Fibroblast of skin of left biceps (primary cell): ENCODE results near the gene SLC22A31.
"Not testable (repeated sequence)": the region's sequence is repeated elsewhere in the genome, so short reads cannot be mapped to it uniquely, and the experiment has no call there.

Source experiments
- DNase-seq, 2 experiments: peaks; one replicate each; pipeline ENCODE4 v3.0.0-alpha.2; 2013; ENCODE audit warnings: low read depth in 2 of 2

The SLC22A31 gene

DNA sequence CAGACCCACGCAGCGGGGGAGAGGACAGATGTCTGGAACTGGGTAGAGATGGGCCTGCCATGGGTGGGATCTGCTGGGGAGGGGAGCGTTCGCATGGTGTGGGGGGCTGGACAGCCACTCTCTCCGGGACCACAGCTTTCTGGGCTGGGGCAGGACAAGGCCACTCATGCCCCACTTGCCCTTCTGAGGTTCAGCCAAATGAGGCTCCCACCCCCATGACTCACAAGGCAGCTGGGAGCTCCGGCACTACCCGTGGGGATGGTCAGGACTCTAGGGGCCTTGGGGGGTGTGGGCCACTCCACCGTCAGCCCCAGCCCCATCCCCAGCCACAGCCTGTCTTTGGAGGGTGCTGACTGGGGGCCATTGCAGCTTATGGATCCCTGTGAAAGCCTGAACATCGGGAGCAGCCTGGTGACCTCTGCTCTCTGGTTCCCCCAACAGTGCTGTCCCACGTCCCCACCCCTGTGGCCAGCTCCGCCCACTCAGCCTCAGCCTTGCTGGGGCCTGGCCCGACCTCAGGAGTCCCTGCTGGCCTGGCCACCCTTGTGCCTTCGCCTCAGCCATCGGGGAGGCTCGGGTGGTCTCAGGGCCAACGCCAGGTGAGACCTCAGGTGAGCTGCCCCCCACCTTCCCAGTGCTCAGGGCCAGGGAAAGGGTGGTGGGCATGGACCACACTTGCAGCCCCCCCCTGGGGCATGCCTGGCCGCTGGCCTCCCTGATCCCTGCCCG, 33.5 kb downstream of the SLC22A31 start:
- DNase-seq: no peak

DNA sequence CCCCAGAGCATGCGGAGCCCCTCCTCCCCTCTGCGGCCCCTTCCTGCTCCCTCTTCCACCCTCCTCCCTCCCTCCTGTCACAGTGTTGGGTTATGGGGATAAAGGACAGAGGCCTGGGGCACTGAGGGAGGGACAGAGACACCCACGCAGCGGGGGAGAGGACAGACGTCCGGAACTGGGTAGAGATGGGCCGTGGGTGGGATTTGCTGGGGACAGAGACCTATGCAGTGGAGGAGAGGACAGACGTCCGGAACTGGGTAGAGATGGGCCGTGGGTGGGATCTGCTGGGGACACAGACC, 34.7 kb downstream of the SLC22A31 start:
- not testable (repeated sequence) for DNase-seq

DNA sequence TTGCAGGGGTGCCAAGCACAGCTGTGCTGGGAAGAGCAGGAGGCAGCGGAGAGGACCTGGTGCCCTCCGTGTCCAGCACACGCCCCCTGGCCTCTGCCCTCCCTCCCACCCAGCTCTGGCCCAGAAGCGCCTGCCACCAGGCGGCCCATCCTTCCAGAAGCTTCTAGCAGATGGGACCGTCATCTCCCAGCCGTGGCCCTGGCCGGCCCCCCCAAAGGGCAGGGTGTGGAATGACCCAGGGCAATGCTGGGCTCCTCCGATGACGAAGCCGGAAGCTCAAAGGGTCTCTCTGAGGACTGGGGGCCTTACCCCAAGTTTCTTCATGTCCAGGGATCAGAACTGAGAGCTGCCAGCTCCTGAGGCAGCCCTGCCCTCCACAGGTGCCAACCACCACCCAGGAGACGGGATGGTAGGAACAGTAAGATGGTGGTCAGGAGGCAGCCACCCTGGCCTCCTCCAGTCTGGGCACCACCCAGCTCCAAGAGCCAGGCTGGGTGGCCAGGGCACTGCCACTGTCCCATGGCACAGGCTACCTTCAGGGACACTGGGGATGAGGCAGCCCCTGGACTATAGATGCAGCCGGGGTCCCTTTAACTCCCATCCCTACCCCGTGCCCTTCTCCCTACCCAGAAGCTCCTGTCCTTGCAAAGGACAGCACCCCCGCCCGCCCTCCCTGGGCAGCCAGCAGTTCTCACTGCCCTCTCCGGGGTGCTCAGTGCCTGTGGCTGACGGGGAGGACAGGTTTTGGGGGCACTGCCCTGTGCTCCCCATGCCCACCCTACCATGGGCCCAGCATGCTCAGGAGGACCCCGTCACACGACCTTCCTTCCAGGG, 35.3 kb downstream of the SLC22A31 start:
- no peak for DNase-seq

DNA sequence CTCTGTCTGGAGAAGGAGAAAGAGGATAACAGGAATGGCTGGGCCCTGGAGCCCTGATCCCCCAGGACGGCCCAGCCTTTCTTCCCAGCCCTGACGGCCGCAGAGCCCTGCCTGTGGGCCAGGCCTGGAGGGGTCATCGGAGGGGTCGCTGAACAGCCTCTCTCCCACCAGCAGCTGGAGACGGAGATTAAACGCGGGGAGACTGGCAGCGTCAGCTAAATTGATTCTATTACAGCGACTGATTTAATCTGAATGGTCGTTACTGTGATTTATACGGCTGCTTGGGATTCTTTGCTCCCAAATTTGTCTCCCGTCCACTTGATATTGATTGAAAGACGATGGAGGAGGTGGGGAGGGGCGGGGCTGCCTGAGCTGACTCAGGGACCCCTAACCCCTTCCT, 35.9 kb downstream of the SLC22A31 start:
- no peak for DNase-seq

DNA sequence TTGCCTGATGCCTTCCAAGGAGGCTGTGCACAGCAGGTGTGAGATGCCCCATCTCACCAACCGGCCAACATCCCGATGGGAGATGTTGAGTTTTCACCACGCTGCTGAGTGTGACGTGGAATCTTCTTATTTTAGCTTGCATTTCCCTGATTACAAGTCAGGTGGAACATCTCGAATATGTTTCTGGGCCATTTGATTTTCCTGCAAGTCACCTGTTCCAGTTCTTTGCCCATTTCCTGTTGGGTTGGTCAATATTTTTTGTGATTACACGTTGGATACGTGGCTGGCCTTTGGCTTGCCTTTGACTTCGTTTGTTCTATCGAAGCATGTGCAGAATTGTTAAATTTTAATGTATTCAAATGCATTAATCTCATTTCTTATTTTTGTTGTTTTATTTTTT, 37.0 kb downstream of the SLC22A31 start:
- no peak for DNase-seq

DNA sequence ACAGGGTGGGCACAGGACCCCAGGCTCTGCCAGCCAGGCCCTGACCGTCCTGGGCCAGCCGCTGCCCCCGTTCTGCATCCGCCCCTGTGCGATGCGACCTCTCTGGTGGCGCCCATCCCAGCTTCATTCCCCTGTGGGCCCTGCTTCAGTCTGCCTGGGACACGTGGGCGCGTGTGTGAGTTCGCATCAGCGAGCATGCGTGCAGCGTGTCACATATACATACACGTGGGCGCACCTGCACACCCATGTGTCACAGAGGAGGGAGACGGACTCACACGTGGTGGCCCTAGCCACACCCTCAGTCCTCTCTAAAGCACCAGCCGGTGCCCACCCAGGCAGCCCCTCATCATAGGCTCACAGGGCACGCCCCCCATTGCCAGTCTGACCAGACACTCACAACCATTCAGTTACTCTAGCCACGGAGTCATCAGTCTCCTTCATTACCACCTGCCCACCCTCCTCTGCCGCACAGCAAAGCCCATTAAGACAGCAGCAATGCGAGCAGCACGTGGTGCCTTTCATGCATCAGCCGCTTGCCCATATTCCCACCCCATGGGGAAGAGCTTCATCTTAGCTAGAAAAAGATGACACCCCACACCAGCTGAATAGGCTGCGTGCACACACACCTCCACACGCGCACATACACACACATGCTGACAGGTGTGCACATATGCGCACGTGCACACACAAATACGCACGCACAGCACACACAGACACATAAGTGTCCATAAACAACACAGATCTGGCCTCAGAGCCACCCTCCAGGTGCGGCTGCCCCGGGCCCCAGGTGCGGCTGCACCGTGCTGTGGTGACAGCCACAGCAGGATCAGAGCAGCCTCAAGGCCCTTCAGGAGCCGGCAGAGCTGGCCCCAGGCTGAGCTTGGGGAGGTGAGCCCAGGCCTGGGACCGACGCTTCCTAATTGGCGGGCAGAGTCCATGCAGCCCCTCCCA, 38.3 kb downstream of the SLC22A31 start:
- DNase-seq: no peak

DNA sequence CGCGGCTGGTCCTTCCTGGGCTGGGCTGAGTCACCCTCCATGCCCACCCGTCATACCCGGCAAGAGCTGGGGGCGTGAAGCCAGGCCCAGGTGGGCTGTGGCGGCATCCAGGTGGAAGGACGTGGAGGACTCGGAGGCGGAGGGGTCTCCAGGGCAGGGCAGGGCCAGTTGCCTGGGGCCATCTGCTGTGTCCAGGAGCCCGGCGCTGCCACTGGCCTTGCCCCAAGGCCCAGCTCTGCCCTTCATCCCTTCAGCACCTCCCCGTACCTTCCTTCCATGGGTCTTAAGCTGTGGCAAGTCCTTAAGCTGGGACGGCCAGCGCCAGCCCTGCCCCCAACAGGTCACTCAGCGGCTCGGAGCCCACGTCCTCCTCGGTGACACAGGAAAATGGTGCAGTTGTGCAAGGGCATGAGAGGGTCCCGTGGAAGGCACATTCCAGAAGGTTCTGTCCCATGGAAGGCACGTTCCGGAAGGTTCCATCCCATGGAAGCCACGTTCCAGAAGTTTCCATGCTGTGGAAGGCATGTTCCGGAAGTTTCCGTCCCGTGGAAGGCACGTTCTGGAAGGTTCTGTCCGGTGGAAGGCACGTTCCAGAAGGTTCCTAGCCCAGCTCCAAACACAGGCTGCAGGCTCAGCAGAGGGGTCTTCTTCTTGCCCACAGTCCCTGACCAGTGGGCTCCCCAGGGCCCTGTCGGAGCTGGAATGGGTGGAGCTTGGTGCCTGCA, 39.2 kb downstream of the SLC22A31 start:
- DNase-seq: no peak

DNA sequence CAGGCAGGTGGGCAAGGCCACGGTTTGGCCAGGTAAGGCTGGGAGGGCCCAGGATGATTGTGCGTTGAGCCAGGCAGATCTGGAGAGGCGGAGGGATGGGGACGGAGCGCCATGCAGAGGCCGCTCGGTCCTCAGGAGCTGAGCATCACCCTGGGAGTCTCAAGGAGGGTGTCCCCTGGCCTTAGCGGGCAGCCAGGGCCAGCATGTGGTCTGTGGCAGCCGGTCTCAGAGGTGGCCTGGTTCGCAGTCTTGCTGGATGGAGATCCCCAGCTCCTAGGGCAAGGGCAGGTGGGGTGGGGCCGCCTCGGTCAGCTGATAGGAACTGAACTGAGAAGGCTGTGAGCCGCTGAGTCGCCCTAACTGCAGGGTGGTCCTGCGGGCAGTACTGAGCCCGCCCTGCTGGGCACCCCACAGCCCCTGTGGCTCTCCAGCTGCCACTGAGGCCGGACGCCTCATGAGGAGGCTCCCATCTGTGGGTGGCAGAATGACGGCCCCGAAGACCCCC, 40.4 kb downstream of the SLC22A31 start:
- DNase-seq: no peak

DNA sequence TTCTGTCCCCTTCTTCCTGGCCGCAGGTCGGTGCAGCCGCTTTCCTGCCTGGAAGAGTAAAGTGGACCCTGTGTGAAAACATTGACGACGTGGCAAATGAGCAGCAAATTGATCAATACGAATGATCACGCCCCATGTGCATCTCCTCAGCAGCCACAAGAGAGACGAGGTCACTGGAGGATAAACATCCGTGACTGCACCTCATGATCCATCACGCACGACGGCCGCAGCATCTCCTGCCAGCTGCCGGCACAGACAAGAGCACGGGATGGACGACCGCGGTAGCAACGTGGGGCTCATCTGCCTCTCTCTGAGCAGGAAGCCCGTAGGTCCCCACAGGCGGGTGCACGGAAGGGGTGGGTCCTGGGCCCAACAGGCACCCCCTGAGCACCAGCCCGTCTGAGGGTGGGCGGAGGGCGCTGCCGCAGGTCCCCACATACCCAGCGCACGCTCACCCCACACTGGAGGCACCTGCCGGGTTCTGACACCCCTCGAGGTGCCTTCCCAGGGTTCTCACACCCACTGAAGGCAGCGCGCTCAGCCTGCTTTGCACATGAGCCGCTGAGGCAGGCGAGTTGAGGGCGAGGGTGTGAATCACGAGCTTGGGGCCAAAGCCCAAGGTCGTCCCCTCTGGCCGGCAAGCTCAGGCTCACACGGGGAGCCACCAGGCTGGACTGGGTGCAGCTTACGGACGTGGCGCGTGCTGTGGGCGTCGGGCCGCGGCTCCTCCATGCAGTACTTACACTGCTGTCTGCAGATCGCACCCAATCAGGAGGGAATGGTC, 41.1 kb downstream of the SLC22A31 start:
- no peak for DNase-seq

DNA sequence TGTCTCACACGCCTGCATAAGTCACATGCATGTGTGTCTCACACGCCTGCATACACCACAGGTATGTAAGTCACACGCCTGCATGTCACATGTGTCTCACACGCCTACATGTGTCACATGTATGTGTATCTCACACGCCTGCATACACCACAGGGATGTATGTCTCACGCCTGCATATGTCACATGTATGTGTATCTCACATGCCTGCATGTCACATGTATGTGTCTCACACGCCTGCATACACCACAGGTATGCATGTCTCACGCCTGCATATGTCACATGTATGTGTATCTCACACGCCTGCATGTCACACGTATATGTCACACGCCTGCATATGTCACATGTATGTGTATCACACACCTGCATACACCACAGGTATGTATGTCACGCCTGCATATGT, 42.6 kb downstream of the SLC22A31 start:
- no peak for DNase-seq

DNA sequence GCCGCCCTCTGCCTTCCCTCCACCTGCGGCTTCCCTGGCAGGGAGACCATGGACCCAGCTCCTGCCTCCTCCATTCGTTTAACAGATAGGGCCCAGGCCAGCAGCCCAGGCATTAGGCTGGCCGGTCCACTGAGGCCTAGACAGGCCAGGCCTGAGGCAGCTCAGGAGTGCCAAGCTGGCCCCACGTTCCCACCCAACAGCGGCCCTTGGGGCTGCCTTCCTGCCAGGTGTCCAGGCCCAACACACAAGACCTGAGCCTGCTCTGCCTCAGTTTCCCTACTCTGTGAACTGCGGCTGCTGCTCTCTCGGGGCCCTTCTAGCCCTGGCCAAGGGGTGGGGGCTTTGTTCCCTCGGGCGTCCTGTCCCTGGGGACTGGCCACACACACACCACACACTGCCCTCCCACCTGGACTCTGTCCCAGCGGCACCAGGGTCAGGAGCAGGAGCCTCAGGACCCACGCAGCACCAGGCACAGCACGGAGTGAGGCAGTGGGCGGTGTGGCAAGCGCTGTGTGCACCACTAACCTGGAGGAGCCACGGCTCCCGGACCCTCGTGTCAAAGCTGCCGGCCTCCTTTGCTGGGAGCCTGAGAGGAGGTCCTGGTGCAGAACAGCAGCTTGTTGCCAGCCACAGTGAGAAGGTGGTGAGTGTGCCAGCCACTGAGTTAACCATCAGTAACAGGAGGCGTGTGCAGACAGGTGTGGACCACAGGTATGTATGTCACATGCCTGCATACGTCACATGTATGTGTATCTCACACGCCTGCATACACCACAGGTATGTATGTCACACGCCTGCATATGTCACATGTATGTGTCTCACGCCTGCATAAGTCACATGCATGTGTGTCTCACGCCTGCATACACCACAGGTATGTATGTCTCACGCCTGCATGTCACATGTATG, 43.3 kb downstream of the SLC22A31 start:
- no peak for DNase-seq

DNA sequence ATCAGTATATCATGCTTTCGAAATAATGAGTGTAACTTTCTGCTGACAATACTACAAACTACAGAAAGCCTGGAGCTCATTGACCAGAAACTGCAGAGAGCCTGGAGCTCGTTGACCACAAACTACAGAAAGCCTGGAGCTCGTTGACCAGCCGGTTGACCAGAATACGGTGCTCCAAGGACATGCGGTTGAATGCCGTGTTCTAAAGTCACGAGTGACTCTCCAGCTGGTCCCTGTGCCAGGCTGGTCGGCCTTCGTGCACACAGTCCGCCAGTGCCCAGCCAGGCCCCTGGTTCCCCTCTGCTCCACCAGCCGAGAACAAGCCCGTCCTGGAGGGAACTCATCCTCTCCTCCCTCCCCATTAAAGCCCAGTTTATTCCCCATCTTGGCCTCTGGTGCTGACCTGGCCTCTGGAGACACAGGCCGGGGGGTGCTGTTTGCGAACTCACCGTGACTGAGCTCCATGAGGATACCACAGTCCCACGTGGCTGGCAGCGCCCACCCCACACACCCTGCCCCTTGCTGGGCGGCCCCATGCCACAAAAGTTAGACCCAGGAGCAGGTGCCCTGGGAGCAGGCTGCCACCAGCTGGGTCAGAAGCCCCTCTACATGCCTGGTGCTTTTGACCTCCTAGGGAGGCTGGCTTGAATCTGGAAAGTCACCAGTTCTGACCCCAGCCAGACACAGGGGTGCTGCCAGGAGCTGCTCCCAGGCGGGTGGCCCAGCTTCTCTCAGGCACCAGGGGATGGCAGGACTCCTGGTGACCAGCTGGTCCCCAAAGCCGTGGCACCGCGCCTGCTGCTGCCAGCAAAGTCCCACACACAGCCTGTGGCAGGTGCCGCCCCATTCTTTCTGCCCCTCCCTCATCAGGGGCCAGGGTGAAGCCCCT, 44.2 kb downstream of the SLC22A31 start:
- DNase-seq: no peak

DNA sequence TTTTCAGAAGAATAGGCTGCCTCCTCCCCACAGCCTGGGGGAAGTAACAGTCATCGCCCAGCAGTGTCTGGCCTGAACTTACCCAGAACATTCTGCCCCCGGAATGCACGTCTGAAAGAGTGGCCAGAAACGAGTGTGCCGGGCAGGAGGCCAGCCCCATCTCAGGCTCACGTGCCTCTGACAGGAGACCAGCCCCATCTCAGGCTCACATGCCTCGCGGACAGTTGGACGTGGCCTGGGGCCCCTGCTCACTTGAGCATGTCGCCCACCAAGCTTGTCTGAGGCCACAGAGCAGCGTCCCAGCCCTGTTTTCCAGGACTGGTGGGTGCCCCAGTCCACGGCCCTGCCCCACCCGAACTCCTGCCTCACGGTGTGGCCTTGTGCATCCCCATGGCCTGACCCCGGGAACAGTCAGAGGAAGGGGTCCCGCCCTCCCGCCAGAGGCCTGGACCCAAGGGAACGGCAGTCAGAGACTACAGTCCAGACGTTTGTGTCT, 45.1 kb downstream of the SLC22A31 start:
- peak in 1 of 2 experiments; percentile 3 for DNase-seq

DNA sequence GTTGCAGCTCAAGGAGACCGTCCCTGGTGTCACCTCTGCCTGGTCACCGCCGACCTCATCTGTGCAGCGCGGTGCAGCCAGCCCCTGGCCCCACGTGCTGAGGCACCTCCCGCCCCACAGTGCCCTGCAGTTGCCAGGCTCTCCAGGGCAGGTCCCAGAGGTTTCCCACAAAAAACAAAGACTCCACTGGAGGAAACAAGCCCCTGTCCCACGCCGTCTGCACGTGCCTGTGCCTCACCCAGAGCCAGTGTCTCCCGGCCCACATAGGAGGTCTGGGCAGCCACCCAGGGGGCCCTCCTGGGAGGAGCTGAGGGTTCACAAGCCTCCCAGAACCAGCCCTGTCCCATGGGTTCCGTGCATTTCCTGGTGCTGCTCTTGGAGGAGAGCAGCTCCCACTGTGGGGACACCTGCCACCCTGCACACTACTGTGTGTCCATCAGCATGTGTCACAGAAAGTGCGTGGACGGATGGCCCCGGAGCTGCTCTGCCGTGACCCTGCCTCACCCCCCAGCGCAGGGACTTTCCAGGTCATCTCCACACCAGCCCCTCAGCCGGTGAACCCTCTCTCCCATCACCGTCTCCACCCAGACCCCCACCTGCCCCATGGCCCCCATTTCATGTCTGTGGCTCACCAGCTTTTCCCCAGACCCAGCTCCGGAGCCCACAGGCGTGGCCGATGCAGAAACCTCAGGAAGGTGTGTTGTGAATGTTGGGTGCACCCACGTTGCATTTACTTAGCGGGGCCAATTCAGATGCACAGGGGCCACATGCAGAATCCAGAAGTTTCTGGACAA, 45.8 kb downstream of the SLC22A31 start:
- no peak for DNase-seq

DNA sequence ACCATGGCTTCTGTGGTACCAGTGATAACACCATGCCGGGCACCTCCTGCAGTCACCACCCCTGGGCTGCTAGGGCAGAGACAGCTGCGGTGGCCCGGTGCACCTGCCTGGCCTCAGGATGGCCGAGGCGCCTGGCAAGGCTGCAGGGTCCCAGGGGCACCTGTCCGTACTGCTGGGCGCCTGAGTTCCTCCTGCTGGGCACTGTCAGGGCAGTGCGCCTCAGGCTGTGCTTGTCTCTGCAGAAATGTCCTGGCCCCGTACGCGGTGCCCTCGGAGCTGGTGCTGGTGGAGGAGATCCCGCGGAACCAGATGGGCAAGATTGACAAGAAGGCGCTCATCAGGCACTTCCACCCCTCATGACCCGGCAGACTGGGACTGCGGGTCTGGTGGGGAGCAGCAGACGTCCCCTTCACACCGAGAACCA, 46.5 kb downstream of the SLC22A31 start:
- no peak for DNase-seq

DNA sequence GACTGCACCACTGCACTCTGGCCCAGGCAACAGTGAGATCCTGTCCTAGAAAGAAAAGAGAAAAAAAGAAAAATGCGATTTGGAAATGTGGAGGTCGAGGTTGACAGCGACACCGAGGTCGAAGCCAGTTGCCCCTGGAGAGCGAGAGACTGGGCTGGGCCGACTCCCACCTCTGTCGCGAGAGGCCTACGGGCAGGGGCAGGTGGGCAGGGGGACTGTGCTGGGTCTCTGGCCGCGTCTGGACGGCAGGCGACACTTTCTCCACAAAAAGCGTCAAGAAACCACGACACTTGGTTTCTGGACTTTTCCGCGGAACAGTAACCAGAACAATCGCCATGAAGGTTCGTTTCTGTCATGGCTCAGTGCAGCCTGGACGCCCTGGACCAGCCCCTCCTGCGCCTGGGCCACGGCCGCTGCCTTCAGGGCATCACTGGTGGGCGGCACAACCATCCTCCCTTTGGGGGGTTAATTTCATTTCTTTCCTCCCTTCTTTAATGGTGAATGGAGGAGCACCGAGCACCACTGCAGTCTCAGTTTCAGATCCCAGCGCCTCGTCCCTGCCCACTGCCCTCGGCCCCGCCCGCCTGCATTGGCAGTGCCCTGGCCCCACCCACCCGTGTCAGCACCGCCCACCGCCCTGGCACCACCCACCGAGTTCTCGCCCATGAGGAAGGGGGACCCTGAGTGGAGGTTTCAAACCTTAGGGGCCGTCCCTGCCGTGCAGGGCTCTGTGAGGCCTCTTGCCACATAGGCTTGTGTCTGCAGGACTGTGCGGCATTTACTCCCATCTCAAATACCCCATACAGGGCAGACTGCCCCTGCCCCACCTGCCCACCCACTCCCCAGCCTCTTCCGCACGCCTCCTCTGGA, 47.3 kb downstream of the SLC22A31 start:
- no peak for DNase-seq
